Measurements from ENCODE around the gene NR6A1. TPM values are rescaled to one million over a fixed set of nuclear protein-coding genes. Genes with fewer than 3 reads are reported as not detected.

NR6A1 gene
- total and polyA plus RNA-seq, 2 experiments from 2014 or later = 44.2 to 139 TPM

DNA sequence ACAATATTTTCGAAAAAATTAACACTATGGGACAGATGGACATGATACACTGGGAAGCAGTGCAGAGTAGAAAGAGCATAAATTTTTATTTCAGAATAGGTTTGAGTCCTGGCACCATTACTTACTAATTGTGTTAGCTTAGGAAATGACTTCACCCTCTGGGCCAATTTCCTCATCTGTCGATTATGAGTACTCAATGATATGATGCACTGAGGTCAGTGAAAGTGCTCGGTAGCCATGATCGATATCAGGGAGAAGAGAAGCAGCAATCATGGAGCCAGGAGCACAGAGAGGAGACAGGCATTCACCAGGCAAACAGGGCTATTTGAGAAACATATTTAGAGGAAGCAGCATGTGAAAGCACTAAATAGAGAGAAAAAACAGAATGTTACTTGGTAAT, 29.4 kb downstream of the NR6A1 start (continued):
- TF ChIP-seq, protein P1, sequence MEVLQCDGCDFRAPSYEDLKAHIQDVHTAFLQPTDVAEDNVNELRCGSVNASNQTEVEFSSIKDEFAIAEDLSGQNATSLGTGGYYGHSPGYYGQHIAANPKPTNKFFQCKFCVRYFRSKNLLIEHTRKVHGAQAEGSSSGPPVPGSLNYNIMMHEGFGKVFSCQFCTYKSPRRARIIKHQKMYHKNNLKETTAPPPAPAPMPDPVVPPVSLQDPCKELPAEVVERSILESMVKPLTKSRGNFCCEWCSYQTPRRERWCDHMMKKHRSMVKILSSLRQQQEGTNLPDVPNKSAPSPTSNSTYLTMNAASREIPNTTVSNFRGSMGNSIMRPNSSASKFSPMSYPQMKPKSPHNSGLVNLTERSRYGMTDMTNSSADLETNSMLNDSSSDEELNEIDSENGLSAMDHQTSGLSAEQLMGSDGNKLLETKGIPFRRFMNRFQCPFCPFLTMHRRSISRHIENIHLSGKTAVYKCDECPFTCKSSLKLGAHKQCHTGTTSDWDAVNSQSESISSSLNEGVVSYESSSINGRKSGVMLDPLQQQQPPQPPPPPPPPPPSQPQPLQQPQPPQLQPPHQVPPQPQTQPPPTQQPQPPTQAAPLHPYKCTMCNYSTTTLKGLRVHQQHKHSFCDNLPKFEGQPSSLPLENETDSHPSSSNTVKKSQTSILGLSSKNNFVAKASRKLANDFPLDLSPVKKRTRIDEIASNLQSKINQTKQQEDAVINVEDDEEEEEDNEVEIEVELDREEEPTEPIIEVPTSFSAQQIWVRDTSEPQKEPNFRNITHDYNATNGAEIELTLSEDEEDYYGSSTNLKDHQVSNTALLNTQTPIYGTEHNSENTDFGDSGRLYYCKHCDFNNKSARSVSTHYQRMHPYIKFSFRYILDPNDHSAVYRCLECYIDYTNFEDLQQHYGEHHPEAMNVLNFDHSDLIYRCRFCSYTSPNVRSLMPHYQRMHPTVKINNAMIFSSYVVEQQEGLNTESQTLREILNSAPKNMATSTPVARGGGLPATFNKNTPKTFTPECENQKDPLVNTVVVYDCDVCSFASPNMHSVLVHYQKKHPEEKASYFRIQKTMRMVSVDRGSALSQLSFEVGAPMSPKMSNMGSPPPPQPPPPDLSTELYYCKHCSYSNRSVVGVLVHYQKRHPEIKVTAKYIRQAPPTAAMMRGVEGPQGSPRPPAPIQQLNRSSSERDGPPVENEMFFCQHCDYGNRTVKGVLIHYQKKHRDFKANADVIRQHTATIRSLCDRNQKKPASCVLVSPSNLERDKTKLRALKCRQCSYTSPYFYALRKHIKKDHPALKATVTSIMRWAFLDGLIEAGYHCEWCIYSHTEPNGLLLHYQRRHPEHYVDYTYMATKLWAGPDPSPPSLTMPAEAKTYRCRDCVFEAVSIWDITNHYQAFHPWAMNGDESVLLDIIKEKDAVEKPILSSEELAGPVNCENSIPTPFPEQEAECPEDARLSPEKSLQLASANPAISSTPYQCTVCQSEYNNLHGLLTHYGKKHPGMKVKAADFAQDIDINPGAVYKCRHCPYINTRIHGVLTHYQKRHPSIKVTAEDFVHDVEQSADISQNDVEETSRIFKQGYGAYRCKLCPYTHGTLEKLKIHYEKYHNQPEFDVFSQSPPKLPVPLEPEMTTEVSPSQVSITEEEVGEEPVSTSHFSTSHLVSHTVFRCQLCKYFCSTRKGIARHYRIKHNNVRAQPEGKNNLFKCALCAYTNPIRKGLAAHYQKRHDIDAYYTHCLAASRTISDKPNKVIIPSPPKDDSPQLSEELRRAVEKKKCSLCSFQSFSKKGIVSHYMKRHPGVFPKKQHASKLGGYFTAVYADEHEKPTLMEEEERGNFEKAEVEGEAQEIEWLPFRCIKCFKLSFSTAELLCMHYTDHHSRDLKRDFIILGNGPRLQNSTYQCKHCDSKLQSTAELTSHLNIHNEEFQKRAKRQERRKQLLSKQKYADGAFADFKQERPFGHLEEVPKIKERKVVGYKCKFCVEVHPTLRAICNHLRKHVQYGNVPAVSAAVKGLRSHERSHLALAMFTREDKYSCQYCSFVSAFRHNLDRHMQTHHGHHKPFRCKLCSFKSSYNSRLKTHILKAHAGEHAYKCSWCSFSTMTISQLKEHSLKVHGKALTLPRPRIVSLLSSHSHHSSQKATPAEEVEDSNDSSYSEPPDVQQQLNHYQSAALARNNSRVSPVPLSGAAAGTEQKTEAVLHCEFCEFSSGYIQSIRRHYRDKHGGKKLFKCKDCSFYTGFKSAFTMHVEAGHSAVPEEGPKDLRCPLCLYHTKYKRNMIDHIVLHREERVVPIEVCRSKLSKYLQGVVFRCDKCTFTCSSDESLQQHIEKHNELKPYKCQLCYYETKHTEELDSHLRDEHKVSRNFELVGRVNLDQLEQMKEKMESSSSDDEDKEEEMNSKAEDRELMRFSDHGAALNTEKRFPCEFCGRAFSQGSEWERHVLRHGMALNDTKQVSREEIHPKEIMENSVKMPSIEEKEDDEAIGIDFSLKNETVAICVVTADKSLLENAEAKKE (CRISPR knock-in tag; IDR thresholded peaks at IDR 0.05) = no peak
- TF ChIP-seq JUNB (IDR thresholded peaks at IDR 0.05; ENCODE audit: unreplicated experiment) = no peak
- no peak for TF ChIP-seq ZNF114 (CRISPR knock-in tag; IDR thresholded peaks at IDR 0.05)

DNA sequence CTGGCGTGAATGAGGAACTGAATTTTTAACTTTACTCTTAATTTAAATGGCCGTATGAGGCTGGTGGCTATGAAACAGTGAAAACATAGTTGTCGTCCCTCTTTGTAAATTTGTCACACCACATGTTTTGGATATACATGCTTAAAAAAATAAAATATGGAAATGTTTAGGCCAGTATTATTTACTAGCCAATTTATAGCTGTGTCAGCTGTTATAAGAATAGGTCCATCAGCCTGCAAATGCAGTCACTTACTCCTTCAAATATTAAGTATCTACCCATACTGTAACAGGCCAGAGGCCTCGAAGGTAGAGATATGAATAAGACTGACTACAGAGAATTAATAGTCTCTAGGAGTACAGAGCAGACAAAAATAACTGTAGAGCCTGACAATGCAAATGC, 30.0 kb downstream of the NR6A1 start:
- Histone ChIP-seq H2AFZ (no peak overlapping the region), H3K4me1 (ENCODE audit: insufficient read depth) (no peaks in the 10 kb centered on the region), H3K27ac (ENCODE audit: low read depth) (no peak overlapping the region), H4K20me1 (replicated peaks; ENCODE audit: insufficient read depth) (peaks cover 4% of the 10 kb centered on the region; the same call in 1 of the 2 replicates), H3K4me3 (no peak overlapping the region), H3K79me2 (replicated peaks; ENCODE audit: insufficient read depth) (peaks cover 78% of the 10 kb centered on the region), H3K4me2 (no peak overlapping the region), H3F3A (replicated peaks; ENCODE audit: low read depth) (no peaks in the 10 kb centered on the region), H3K9me2 (ENCODE audit: insufficient read depth) (no peaks in the 10 kb centered on the region), H3K27me3 (ENCODE audit: insufficient read depth) (no peaks in the 10 kb centered on the region), H3K36me3 (ENCODE audit: insufficient read depth) (no peaks in the 10 kb centered on the region)
- H3K36me3 Mint-ChIP-seq (ENCODE audit: low read depth) = peaks cover 28% of the 10 kb centered on the region
- no peak overlapping the region for H3K27ac Mint-ChIP-seq
- H3K4me1 Mint-ChIP-seq = peaks cover 32% of the 10 kb centered on the region
- H3K4me3 Mint-ChIP-seq = no peak overlapping the region
- DNase-seq (ENCODE audit: low spot score) (no peak), ATAC-seq (no peak)
- peaks cover 1% of the 10 kb centered on the region for H3K27me3 Mint-ChIP-seq (ENCODE audit: insufficient read depth, low read depth, poor library complexity)
- H3K9me3 Mint-ChIP-seq = no peaks in the 10 kb centered on the region
- TF ChIP-seq ZNF114 (CRISPR knock-in tag; IDR thresholded peaks at IDR 0.05) (no peak), POLR2AphosphoS5 (IDR thresholded peaks at IDR 0.05; ENCODE audit: low read depth) (no peak), EZH2 (IDR thresholded peaks at IDR 0.05; ENCODE audit: low read depth, unreplicated experiment) (no peak), JUNB (IDR thresholded peaks at IDR 0.05; ENCODE audit: unreplicated experiment) (no peak)
- TF ChIP-seq, protein P2, sequence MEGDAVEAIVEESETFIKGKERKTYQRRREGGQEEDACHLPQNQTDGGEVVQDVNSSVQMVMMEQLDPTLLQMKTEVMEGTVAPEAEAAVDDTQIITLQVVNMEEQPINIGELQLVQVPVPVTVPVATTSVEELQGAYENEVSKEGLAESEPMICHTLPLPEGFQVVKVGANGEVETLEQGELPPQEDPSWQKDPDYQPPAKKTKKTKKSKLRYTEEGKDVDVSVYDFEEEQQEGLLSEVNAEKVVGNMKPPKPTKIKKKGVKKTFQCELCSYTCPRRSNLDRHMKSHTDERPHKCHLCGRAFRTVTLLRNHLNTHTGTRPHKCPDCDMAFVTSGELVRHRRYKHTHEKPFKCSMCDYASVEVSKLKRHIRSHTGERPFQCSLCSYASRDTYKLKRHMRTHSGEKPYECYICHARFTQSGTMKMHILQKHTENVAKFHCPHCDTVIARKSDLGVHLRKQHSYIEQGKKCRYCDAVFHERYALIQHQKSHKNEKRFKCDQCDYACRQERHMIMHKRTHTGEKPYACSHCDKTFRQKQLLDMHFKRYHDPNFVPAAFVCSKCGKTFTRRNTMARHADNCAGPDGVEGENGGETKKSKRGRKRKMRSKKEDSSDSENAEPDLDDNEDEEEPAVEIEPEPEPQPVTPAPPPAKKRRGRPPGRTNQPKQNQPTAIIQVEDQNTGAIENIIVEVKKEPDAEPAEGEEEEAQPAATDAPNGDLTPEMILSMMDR (conservative IDR thresholded peaks at IDR 0.05; ENCODE audit: low read depth in 2 of 2) = no peak
- TF ChIP-seq, protein P3, sequence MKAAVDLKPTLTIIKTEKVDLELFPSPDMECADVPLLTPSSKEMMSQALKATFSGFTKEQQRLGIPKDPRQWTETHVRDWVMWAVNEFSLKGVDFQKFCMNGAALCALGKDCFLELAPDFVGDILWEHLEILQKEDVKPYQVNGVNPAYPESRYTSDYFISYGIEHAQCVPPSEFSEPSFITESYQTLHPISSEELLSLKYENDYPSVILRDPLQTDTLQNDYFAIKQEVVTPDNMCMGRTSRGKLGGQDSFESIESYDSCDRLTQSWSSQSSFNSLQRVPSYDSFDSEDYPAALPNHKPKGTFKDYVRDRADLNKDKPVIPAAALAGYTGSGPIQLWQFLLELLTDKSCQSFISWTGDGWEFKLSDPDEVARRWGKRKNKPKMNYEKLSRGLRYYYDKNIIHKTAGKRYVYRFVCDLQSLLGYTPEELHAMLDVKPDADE (IDR thresholded peaks at IDR 0.05) = no peak
